VCaP (cell line): ENCODE results near the gene TCF12.

Experiments used
- H3K27ac ChIP-seq: fragments of 450-650 bp; 2 replicates; pipeline ENCODE4 v1.5.1; 2017
- TF ChIP-seq, protein P1 (sequence below): fragments of 450-650 bp; conservative IDR thresholded peaks from 2 replicates; pipeline ENCODE4 v1.5.1; 2017; ENCODE audit warnings: mild to moderate bottlenecking, moderate library complexity

Gene TCF12

DNA sequence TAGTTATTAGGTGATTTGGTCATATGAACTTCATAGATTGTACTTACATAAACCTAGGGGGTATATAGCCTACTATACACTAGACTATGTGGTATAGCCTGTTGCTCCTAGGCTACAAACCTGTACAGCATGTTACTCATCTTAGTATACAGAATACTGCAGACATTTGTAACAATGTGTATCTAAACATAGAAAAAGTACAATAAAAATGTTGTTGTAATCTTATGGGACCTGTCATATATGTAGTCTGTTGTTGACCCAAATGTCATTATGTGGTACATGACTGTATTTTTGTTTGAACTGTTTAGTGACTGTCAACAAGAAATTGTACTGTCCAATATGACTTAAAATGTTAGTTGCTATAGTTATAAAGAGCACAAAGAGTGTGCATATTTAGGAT lies 69.8 kb downstream of the TCF12 start:
- TF ChIP-seq, protein P1, sequence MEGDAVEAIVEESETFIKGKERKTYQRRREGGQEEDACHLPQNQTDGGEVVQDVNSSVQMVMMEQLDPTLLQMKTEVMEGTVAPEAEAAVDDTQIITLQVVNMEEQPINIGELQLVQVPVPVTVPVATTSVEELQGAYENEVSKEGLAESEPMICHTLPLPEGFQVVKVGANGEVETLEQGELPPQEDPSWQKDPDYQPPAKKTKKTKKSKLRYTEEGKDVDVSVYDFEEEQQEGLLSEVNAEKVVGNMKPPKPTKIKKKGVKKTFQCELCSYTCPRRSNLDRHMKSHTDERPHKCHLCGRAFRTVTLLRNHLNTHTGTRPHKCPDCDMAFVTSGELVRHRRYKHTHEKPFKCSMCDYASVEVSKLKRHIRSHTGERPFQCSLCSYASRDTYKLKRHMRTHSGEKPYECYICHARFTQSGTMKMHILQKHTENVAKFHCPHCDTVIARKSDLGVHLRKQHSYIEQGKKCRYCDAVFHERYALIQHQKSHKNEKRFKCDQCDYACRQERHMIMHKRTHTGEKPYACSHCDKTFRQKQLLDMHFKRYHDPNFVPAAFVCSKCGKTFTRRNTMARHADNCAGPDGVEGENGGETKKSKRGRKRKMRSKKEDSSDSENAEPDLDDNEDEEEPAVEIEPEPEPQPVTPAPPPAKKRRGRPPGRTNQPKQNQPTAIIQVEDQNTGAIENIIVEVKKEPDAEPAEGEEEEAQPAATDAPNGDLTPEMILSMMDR = no peak
- no peak overlapping the region for H3K27ac ChIP-seq

DNA sequence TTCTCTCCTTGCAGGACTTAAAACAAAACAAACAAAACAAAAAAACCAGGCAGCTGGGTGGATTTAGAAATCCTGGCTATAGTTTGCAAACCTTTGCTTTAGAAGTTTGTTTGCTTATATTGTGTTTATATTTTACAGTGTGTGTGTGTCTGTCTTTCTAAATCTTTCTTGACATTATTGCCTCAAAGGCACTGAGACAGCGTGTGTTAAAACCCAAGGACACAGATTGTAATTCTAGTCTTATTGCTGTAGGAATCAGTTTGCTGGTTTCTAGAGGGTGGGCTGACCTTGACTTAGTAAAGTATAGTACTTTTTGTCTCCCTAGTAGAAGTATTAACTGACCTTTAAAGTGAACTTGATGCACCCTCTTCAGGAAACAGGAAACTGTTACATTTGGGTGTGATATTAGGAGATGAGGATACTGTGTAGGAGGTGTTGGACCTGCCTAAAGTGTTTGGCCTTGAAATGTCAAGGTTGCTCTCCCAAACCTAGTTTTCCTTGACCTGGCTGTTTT lies 71.0 kb downstream of the TCF12 start:
- peak overlapping the region; percentile 32 for H3K27ac ChIP-seq
- TF ChIP-seq, protein P1 = no peak

DNA sequence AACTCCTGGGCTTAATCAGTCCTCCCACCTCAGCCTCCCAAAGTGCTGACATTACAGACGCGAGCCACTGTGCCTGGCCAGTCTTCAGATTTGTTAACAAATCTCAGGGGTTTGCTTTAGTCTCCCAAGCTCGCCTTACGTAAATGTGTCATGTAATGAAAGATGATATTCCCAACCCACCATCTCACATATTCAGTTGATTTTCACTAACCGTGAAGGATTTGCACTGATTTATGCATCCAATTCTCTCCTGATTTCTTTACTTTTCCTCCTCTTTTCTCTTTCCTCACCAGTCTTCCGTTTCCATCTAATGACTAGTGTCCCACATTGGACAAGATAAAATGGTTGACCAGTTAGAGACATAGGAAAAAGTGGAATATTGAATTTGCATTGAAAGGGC lies 72.6 kb downstream of the TCF12 start:
- no peak overlapping the region for H3K27ac ChIP-seq
- TF ChIP-seq, protein P1 = no peak

DNA sequence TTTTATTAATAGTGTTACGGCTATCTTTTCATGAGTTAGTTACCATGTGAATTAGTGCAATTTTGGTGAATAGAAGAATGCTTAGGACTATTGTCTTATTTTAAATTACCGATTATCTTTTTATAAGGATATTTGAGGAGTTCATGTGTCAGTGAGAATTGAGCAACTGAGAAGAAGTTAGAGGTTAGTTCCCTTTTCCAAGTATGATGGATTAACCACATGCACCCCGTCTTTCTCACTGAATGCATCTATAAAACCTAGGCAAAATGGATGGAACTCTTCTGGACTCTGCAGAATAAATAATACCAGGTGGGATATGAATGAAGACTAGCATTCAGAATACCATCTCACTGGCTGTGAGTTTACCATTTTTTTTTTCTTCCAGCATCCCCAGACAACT lies 74.3 kb downstream of the TCF12 start:
- H3K27ac ChIP-seq = no peak overlapping the region
- TF ChIP-seq, protein P1 = no peak

DNA sequence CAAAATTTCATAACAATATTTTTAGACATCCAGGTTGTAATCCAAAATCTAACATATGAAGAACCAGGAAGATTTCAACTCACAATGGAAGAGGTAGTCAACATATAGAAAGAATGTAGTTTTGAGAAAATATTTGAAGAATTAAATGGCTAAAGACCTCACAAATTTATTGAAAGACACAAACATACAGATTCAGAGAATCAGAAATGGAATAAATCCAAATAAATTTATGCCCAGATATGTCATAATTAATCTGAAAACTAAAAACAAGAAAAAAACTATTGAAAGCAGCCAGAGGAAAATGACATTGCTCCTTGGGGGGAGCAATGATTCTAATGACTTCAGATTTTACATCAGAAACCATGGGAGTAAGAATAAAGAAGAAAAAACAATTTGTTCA lies 75.8 kb downstream of the TCF12 start:
- H3K27ac ChIP-seq = no peak overlapping the region
- TF ChIP-seq, protein P1 = no peak

DNA sequence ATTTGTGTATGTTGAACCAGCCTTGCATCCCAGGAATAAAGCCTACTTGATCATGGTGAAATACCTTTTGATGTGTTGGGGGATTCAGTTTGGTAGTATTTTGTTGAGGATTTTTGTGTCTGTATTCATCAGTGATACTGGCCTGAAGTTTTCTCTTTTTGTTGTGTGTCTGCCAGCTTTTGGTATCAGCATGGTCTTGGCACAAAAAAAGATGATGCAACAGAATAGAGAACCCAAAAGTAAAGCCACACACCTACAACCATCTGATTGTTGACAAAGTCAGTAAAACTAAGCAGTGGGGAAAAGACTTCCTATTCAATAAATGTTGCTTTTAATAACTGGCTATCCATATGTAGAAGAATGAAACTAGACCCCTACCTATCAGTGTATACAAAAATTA lies 77.6 kb downstream of the TCF12 start:
- TF ChIP-seq, protein P1 = no peak
- H3K27ac ChIP-seq = no peak overlapping the region

DNA sequence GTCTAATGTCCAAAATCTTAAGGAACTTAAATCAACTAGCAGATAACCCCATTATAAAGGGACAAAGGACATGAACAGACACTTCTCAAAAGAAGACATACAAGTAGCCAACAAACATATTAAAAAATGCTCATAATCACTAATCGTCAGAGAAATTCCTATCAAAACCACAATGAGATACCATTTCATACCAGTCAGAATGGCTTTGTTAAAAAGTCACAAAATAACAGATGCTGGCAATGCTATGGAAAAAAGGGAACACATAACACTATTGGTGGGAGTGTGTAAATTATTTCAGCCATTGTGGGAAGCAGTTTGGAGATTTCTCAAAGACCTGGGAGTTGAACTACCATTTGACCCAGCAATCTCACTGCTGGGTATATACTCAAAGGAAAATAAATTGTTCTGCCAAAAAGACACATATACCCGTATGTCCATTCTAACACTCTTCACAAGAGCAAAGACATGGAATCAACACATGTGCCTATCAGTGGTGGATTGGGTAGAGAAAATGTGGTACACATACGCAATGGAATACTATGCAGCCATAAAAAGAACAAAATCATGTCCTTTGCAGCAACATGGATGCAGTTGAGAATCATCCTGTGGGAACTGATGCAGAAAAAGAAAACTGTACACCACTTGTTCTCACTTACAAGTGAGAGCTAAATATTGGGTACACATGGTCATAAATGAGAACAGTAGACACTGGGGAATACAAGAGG lies 78.5 kb downstream of the TCF12 start:
- TF ChIP-seq, protein P1 = no peak
- no peak overlapping the region for H3K27ac ChIP-seq
